BJ (cell line): Measurements from ENCODE around the gene SETD7. TPM values are rescaled to one million over a fixed set of nuclear protein-coding genes. Genes with fewer than 3 reads are reported as not detected.

Experiments
- CTCF ChIA-PET: fragments of 350-600 bp; formaldehyde crosslinking; extraction: SDS; loops from one replicate; lab custom pipeline; 2021; ENCODE audit warnings: antibody characterized with exemption, inconsistent platforms; lab: Yijun Ruan, JAX
- POLR2A ChIA-PET: fragments of 300-600 bp; sonication (Branson Sonifier 250); formaldehyde crosslinking; extraction: SDS; loops from one replicate; lab custom pipeline; 2021; ENCODE audit warnings: antibody characterized with exemption; lab: Charles Lee
- DNase-seq: peaks from one replicate; pipeline ENCODE4 v3.0.0-alpha.2; 2011; ENCODE audit warnings: low read depth
- H3K27me3 ChIP-seq: 2 replicates; pipeline ENCODE4 v1.6.0; 2011; ENCODE audit warnings: low read length; ENCODE audit not compliant: control insufficient read depth, insufficient read depth
- H3K36me3 ChIP-seq: 2 replicates; pipeline ENCODE4 v1.5.1; 2011; ENCODE audit warnings: low read length; ENCODE audit not compliant: control insufficient read depth, insufficient read depth
- H3K4me3 ChIP-seq: 2 replicates; pipeline ENCODE4 v1.5.1; 2011; ENCODE audit warnings: low read depth, mild to moderate bottlenecking, control low read depth, low read length
- CTCF ChIP-seq: IDR thresholded peaks from 2 replicates; pipeline ENCODE4 v1.5.1; 2011; ENCODE audit warnings: low read depth, mild to moderate bottlenecking, control low read depth, inconsistent platforms, low read length, moderate library complexity; ENCODE audit not compliant: insufficient read depth
- polyA plus RNA-seq: library from polyadenylated mRNA; depleted of rRNA; stranded (reverse); fragments of >200 nt; gene quantifications from 2 replicates; pipeline ENCODE4 v1.2.3, GENCODE V29; 2011

SETD7 gene
- polyA plus RNA-seq, 1 experiment, result 14.5 TPM

GRCh38 chr4:139567159-139567870 is 11.3 kb upstream of the SETD7 start:
- CTCF ChIA-PET, result interaction anchor here (0.7 kb wide), 1 partner anchor 14 kb away, joined by 3 read pairs; no protein-coding TSS in a partner anchor
- H3K36me3 ChIP-seq, result no peaks in the 10 kb centered on the region
- DNase-seq, result no peak
- no peak for TF ChIP-seq CTCF
- POLR2A ChIA-PET, result no interaction called here
- no peaks in the 10 kb centered on the region for H3K27me3 ChIP-seq
- H3K4me3 ChIP-seq, result no peak overlapping the region

- no peaks in the 10 kb centered on the region for H3K36me3 ChIP-seq
- peak; percentile 25 for TF ChIP-seq CTCF
- POLR2A ChIA-PET, result no interaction called here
- H3K27me3 ChIP-seq, result peaks cover 1% of the 10 kb centered on the region; the same call in 1 of the 2 replicates
- CTCF ChIA-PET, result interaction anchor here (0.8 to 2.7 kb wide), 3 partner anchors 39 to 371 kb away, joined by 3 to 9 read pairs (median 3); no protein-coding TSS in a partner anchor
- no peak for DNase-seq
- H3K4me3 ChIP-seq, result no peak overlapping the region
Observed at GRCh38 chr4:139564502-139564901, 8.5 kb upstream of the SETD7 start.

GRCh38 chr4:139563515-139563914 is 7.5 kb upstream of the SETD7 start:
- TF ChIP-seq CTCF, result no peak
- ChIA-PET POLR2A (no interaction called here), CTCF (no interaction called here)
- DNase-seq, result no peak
- Histone ChIP-seq H3K36me3 (no peaks in the 10 kb centered on the region), H3K4me3 (no peak overlapping the region), H3K27me3 (peaks cover 9% of the 10 kb centered on the region)

- Histone ChIP-seq H3K36me3 (no peaks in the 10 kb centered on the region), H3K27me3 (peaks cover 14% of the 10 kb centered on the region), H3K4me3 (no peak overlapping the region)
- DNase-seq, result no peak
- POLR2A ChIA-PET, result no interaction called here
- no peak for TF ChIP-seq CTCF
- CTCF ChIA-PET, result no interaction called here
Observed at GRCh38 chr4:139562839-139563238, 6.8 kb upstream of the SETD7 start.

- CTCF ChIA-PET, result no interaction called here
- POLR2A ChIA-PET, result no interaction called here
- no peaks in the 10 kb centered on the region for H3K36me3 ChIP-seq
- H3K27me3 ChIP-seq, result peaks cover 18% of the 10 kb centered on the region
- no peak for TF ChIP-seq CTCF
- no peak for DNase-seq
- H3K4me3 ChIP-seq, result no peak overlapping the region
Observed at GRCh38 chr4:139562067-139562684, 6.2 kb upstream of the SETD7 start.
